HG03060 (cell line): ENCODE measurements around the gene BPIFB1.

ENCODE experiments used
- ATAC-seq: cut with Tn5 transposase; IDR thresholded peaks from one replicate; pipeline ENCODE4 v1.9.1; 2021; ENCODE audit warnings: low read depth, moderate number of reproducible peaks; ENCODE audit not compliant: unreplicated experiment

Gene BPIFB1

GRCh38 chr20:33353013-33353402 is 70.0 kb downstream of the BPIFB1 start:
- ATAC-seq: no peak
